Measurements from ENCODE around the gene BSN.

The BSN gene

DNA sequence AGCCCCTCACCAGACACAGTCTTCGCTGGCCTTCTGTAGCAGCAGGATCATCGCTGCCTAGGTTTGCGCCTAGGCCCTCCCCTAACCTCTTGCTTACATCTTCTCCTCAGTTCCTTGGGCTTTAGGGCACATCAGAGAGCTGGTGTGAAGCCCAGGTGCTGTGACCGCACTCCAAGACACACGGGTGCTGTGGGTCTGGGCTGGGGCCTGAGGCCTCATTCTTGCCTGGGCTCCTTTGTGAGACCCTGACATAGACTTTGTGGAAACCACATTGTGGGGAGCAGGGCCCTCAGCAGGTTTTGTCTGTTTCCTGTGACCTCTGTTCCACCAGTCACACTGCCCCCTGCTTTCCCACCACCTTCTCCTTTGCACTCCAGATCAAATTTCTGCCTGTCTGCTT, 157.2 kb downstream of the BSN start:
- no peak overlapping the region for H3K4me3 ChIP-seq (ENCODE audit: low read depth, low read length)
- TF ChIP-seq, protein P1, sequence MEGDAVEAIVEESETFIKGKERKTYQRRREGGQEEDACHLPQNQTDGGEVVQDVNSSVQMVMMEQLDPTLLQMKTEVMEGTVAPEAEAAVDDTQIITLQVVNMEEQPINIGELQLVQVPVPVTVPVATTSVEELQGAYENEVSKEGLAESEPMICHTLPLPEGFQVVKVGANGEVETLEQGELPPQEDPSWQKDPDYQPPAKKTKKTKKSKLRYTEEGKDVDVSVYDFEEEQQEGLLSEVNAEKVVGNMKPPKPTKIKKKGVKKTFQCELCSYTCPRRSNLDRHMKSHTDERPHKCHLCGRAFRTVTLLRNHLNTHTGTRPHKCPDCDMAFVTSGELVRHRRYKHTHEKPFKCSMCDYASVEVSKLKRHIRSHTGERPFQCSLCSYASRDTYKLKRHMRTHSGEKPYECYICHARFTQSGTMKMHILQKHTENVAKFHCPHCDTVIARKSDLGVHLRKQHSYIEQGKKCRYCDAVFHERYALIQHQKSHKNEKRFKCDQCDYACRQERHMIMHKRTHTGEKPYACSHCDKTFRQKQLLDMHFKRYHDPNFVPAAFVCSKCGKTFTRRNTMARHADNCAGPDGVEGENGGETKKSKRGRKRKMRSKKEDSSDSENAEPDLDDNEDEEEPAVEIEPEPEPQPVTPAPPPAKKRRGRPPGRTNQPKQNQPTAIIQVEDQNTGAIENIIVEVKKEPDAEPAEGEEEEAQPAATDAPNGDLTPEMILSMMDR (IDR thresholded peaks at IDR 0.05; ENCODE audit: borderline replicate concordance, insufficient read depth, low read depth, low read length) = no peak

DNA sequence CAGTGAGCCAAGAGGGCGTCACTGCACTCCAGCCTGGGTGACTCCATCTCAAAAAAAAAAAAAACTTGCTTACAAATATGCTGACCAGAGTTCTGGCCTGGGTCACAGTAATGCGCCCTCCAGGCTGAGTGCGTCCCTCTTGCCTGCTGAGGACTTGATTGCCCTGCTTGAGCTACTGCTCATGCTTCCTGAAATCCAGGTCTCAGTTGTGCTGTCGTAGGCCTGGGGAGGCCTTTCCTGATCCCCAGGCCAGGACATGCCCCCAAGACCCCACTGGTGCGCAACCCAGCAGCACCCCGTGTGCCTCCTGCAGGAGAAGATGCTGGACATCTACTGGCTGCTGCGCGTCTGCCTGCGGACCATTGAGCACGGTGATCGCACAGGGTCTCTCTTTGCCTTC, 157.9 kb downstream of the BSN start:
- H3K4me3 ChIP-seq (ENCODE audit: low read depth, low read length) = no peak overlapping the region
- TF ChIP-seq, protein P1 (IDR thresholded peaks at IDR 0.05; ENCODE audit: borderline replicate concordance, insufficient read depth, low read depth, low read length) = no peak

DNA sequence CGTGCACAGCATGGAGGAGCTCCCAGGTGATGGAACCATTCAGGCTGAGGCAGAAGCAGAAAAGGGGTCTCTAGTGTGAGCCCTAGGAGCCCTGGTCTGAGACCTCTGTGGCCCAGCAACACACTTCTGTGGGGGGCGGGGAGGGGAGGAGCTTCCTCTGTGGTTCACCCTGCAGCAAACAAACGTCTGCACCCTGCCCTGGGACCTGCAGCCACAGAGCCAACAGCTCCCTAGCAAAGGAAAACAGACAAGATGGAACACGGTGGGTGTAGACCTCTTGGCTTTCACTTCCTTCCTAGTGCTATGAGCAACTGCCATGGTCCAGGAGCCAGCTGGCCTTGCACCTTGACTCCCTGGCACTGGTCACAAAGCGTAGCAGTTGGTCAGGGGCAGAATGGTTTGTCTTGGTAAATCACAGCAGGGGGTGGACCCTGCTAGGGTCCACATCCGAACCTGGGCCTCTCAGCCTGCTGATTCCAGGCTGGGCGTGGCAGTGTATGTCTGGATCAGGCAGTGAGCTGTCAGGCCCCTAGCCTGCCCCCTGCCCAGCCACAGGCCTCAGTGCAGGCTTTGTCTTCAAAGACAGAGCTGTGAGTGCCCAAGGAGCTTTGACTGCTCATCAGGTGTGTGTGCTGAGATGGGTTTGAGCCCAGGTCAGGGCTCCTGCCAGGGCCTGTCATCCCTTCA, 158.5 kb downstream of the BSN start:
- TF ChIP-seq, protein P1 (IDR thresholded peaks at IDR 0.05; ENCODE audit: borderline replicate concordance, insufficient read depth, low read depth, low read length) = no peak
- no peak overlapping the region for H3K4me3 ChIP-seq (ENCODE audit: low read depth, low read length)

DNA sequence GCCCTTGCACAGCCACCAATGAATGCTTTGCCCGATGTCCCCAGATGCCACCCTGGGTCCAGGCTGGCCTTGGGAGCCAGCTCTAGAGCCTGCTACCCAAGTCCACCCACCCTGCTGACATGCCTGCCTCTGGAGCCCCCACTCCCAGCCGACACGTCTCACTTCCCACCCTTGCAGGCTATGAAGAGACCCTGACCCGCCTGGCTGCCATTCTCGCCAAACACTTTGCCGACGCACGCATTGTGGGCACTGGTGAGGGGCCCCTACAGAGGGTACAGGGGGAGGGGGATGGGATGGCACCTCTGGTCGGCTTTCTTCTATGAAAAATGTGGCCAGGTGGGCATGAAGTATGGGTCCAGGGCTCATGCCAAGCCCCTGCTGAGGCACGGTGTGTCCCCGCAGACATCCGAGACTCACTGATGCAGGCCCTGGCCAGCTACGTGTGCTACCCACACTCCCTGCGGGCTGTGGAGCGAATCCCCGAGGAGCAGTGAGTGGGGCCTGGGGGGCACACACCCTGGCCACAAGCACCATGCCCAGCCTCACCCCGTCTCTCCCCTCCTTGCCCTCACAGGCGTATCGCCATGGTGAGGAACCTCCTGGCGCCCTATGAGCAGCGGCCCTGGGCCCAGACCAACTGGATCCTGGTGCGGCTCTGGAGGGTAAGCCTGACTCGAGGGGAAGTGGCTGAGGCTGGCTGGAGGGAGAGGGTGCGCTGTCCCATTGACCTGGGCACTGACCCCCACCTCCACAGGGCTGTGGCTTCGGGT, 159.2 kb downstream of the BSN start:
- no peak overlapping the region for H3K4me3 ChIP-seq (ENCODE audit: low read depth, low read length)

DNA sequence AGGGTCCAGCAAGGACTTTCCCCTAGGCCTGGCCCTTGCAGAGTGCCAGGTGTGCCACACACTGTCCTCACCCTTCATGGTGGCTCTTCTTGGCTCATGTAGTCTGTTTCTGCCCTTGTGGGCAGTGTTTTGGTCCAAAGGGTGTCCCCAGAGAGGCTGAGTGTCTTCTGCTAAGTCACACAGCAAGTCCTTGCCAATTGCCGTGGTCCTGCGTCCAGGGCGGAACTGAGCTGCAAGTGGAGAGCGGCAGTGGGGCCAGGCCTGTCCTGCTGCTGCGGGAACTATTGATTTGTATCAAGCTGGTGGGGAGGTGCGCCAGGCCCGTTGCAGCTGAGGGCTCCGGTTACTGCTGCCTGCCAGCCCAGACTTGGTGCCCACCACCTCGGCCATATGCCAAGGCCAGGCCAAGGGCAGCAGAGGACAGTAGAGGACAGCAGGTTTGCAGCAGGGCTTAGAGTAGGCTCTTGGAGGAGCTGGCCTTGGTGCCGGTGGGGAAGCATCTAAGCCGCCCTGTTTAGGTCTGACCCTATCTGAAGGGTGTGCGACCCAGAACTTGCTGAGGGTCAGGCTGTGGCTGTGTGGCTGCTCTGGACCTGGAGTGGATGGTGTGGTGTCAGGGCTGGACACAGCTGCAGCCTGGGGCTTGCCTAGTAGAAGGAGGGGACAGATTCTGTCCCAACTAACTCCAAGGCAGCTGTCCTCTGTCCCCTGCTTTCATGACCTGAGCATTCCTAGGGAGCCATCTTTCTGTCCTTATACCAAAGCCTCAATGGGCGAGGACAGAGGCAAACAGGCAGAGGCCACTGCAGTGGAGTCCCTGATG, 160.7 kb downstream of the BSN start:
- no peak overlapping the region for H3K4me3 ChIP-seq (ENCODE audit: low read depth, low read length)
- TF ChIP-seq, protein P1 (IDR thresholded peaks at IDR 0.05; ENCODE audit: borderline replicate concordance, insufficient read depth, low read depth, low read length) = no peak

More for the DNA sequence above, 159.2 kb downstream of the BSN start:
- TF ChIP-seq, protein P1 (IDR thresholded peaks at IDR 0.05; ENCODE audit: borderline replicate concordance, insufficient read depth, low read depth, low read length) = no peak

DNA sequence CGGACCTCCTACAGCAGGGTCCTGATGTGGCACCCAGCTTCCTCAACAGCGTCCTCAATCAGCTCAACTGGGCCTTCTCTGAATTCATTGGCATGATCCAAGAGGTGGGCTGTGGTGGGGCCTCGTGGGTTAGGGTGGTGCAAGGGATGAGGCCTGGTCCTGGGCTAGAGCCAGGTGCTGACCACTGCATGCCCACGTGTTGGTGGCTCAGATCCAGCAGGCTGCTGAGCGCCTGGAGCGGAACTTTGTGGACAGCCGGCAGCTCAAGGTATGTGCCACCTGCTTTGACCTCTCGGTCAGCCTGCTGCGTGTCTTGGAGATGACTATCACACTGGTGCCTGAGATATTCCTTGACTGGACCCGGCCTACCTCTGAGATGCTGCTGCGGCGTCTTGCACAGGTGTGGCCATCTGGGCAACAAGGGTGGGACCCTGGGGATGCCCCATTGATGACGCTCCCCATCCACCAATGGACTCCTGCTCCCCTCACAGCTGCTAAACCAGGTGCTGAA, 161.4 kb downstream of the BSN start:
- TF ChIP-seq, protein P1 (IDR thresholded peaks at IDR 0.05; ENCODE audit: borderline replicate concordance, insufficient read depth, low read depth, low read length) = no peak
- H3K4me3 ChIP-seq (ENCODE audit: low read depth, low read length) = no peak overlapping the region
